Heart left ventricle (tissue), 13 donors: Measurements from ENCODE around the gene STRN3.
"Not testable (repeated sequence)": the region's sequence is repeated elsewhere in the genome, so short reads cannot be mapped to it uniquely, and the experiment has no call there.

Experiments used
- CTCF ChIP-seq, 12 donors: fragments of 200-600 bp; sonication (generic) in 4 of 12; IDR thresholded peaks; one replicate each; pipeline versions ENCODE4 v1.5.0 to v1.8.0; 2018 to 2022; ENCODE audit warnings: antibody characterized with exemption in 12 of 12, mild to moderate bottlenecking in 5 of 12
- POLR2A ChIP-seq, 2 donors: fragments of 450-650 bp; IDR thresholded peaks; one replicate each; pipeline ENCODE4 v1.6.1; 2017; ENCODE audit warnings: antibody characterized with exemption in 2 of 2, mild to moderate bottlenecking in 2 of 2, moderate library complexity in 2 of 2
- donor health status: ischemic (EF 13 %, LVEDD 7.1; RV severe dilation, severe dysfunction).
- donor health status: DM: no; HTN: yes; CAD: no.
- donor health status: DM: no; HTN: no; CAD: no.
- donor health status: ischemic (EF 25% LVEDD 6.9; RV normal size, moderate dysfunction).
- donor health status: ischemic (EF 25% LVEDD 5.7; RV mildly dilated, moderate dysfunction).
- donor health status: ischemic (EF 35%, LVEDD 5.7; RV mildly dilated, moderate dysfunction).
- donor health status: nonischemic (EF 11% LVEDD 7.7; RV severe dilation, severe dysfunction).
- donor health status: DM: yes; HTN: yes; CAD: no.
- donor health status: PGD.
- donor health status: ischemic (EF 29% LVEDD 5.4; RV normal size, mild dysfunction).
- donor health status: nonischemic (EF 23%, LVEDD 6.1; RV moderate dilation, normal function).

- not testable (repeated sequence) for TF ChIP-seq POLR2A (IDR thresholded peaks at IDR 0.05)
- TF ChIP-seq CTCF (IDR thresholded peaks at IDR 0.05) = peak; percentile 33 to 77 (median 64)
These were observed 46.0 kb downstream of the STRN3 start for GRCh38 chr14:30980106-30980704.
